GM23338 (cell line): ENCODE results near the gene CARNS1. TPM values are rescaled to one million over a fixed set of nuclear protein-coding genes. Genes with fewer than 3 reads are reported as not detected.

Experiments
- ATAC-seq: fragments of 200-7000 bp; cut with Tn5 transposase; 3 replicates; pipeline ENCODE4 v1.9.1; 2020
- DNase-seq: peaks from one replicate; pipeline ENCODE4 v3.0.0-alpha.2; 2015; ENCODE audit warnings: low spot score
- H2AFZ ChIP-seq: fragments of 200-600 bp; sonication (generic); 2 replicates; pipeline ENCODE4 v1.8.0; 2016; ENCODE audit warnings: antibody characterized with exemption, mild to moderate bottlenecking, moderate library complexity
- H3F3A ChIP-seq: fragments of 200-600 bp; sonication (generic); replicated peaks from 2 replicates; pipeline ENCODE4 v1.8.0; 2017; ENCODE audit warnings: antibody characterized with exemption, mixed run types, low read depth
- H3K27ac ChIP-seq: fragments of 200-600 bp; sonication (generic); 2 replicates; pipeline ENCODE4 v1.6.1; 2016; ENCODE audit warnings: low read depth
- H3K27me3 ChIP-seq: fragments of 200-600 bp; sonication (generic); 2 replicates; pipeline ENCODE4 v1.8.0; 2016; ENCODE audit warnings: mild to moderate bottlenecking, mixed run types, moderate library complexity; ENCODE audit not compliant: insufficient read depth
- H3K36me3 ChIP-seq: fragments of 200-600 bp; sonication (generic); 2 replicates; pipeline ENCODE4 v1.8.0; 2016; ENCODE audit warnings: mild to moderate bottlenecking; ENCODE audit not compliant: insufficient read depth
- H3K4me1 ChIP-seq: fragments of 200-600 bp; sonication (generic); 2 replicates; pipeline ENCODE4 v1.8.0; 2016; ENCODE audit warnings: mild to moderate bottlenecking, moderate library complexity; ENCODE audit not compliant: insufficient read depth
- H3K4me2 ChIP-seq: fragments of 200-600 bp; sonication (generic); 2 replicates; pipeline ENCODE4 v1.7.1; 2017; ENCODE audit warnings: mixed run types
- H3K4me3 ChIP-seq: fragments of 200-600 bp; sonication (generic); 2 replicates; pipeline ENCODE4 v1.6.1; 2016; ENCODE audit warnings: mixed run types
- H3K79me2 ChIP-seq: fragments of 200-600 bp; sonication (generic); replicated peaks from 2 replicates; pipeline ENCODE4 v1.8.0; 2017; ENCODE audit warnings: mild to moderate bottlenecking; ENCODE audit not compliant: insufficient read depth
- H3K9me2 ChIP-seq: fragments of 200-600 bp; sonication (generic); 2 replicates; pipeline ENCODE4 v1.8.0; 2017; ENCODE audit not compliant: insufficient read depth
- H4K20me1 ChIP-seq: fragments of 200-600 bp; sonication (generic); replicated peaks from 2 replicates; pipeline ENCODE4 v1.8.0; 2017; ENCODE audit warnings: mild to moderate bottlenecking; ENCODE audit not compliant: insufficient read depth
- H3K27ac Mint-ChIP-seq: 2 replicates; pipeline ENCODE4 v1.8.0; 2020; ENCODE audit warnings: inconsistent platforms, mild to moderate bottlenecking, moderate library complexity, mixed read lengths
- H3K27me3 Mint-ChIP-seq: 3 replicates; pipeline ENCODE4 v1.8.0; 2022; ENCODE audit warnings: low read depth, mild to moderate bottlenecking, moderate library complexity, mixed read lengths, inconsistent platforms; ENCODE audit not compliant: insufficient read depth, poor library complexity
- H3K36me3 Mint-ChIP-seq: 3 replicates; pipeline ENCODE4 v1.8.0; 2021; ENCODE audit warnings: low read depth, mild to moderate bottlenecking, inconsistent platforms, moderate library complexity, mixed read lengths
- H3K4me1 Mint-ChIP-seq: 3 replicates; pipeline ENCODE4 v1.8.0; 2020; ENCODE audit warnings: mild to moderate bottlenecking, inconsistent platforms, mixed read lengths
- H3K4me3 Mint-ChIP-seq: 3 replicates; pipeline ENCODE4 v1.8.0; 2021; ENCODE audit warnings: moderate library complexity, mild to moderate bottlenecking, inconsistent platforms, mixed read lengths
- H3K9me3 Mint-ChIP-seq: 3 replicates; pipeline ENCODE4 v1.8.0; 2020; ENCODE audit warnings: moderate library complexity, mild to moderate bottlenecking, inconsistent platforms, mixed read lengths
- CREB1 ChIP-seq: fragments of 250-450 bp; sonication (Bioruptor Pico); IDR thresholded peaks from 2 replicates; pipeline ENCODE4 v1.5.0; 2020; ENCODE audit warnings: low read depth, mild to moderate bottlenecking, moderate library complexity
- EZH2phosphoT487 ChIP-seq: fragments of 200-600 bp; sonication (generic); IDR thresholded peaks from one replicate; pipeline ENCODE4 v1.8.1; 2018; ENCODE audit warnings: antibody characterized with exemption; ENCODE audit not compliant: unreplicated experiment
- REST ChIP-seq: IDR thresholded peaks from one replicate; pipeline ENCODE4 v1.6.1; 2018; ENCODE audit warnings: antibody characterized with exemption; ENCODE audit not compliant: unreplicated experiment
- ZNF462 ChIP-seq: fragments of 250-450 bp; sonication (Bioruptor Pico); IDR thresholded peaks from 2 replicates; pipeline ENCODE4 v1.5.0; 2020; ENCODE audit warnings: mild to moderate bottlenecking, moderate library complexity
- polyA plus RNA-seq: library from polyadenylated mRNA; unstranded; fragments of >200 nt; fragmentation: Nextera tagmentation; extraction: Ambion mirVana; gene quantifications from 2 replicates; pipeline ENCODE4 v1.2.1, GENCODE V29; 2016
- total RNA-seq: library from RNA; depleted of rRNA; stranded (reverse); fragments of >200 nt; shearing (Covaris generic); gene quantifications from 2 replicates; pipeline ENCODE4 v1.2.3, GENCODE V29; 2014

Gene CARNS1
- total and polyA plus RNA-seq, 2 experiments from 2014 or later: 0.52 to 0.76 TPM

GRCh38 chr11:67413266-67413849, 2.1 kb upstream of the CARNS1 start (continued):
- no peak for TF ChIP-seq ZNF462

GRCh38 chr11:67416416-67417335, 1.2 kb downstream of the CARNS1 start:
- Histone ChIP-seq H3K9me2 (no peaks in the 10 kb centered on the region), H3K4me1 (peaks cover 15% of the 10 kb centered on the region; the same call in 1 of the 2 replicates), H4K20me1 (no peaks in the 10 kb centered on the region), H3K36me3 (no peaks in the 10 kb centered on the region), H2AFZ (no peak overlapping the region), H3K27ac (no peak overlapping the region), H3K4me3 (peak overlapping the region; percentile 55; the same call in 1 of the 2 replicates), H3F3A (no peaks in the 10 kb centered on the region), H3K4me2 (peak overlapping the region; percentile 79; the same call in 1 of the 2 replicates), H3K27me3 (peaks cover 16% of the 10 kb centered on the region; the same call in 1 of the 2 replicates), H3K79me2 (no peaks in the 10 kb centered on the region)
- Mint-ChIP-seq H3K27ac (no peak overlapping the region), H3K4me3 (peak overlapping the region; percentile 58), H3K9me3 (no peaks in the 10 kb centered on the region), H3K27me3 (peaks cover 27% of the 10 kb centered on the region), H3K4me1 (peaks cover 13% of the 10 kb centered on the region), H3K36me3 (no peaks in the 10 kb centered on the region)
- ATAC-seq: no peak
- DNase-seq: peak; percentile 36
- TF ChIP-seq EZH2phosphoT487 (no peak), CREB1 (CRISPR knock-in tag) (no peak), REST (no peak)
